ENCODE results near the gene PNO1.
"Not testable (repeated sequence)": the region's sequence is repeated elsewhere in the genome, so short reads cannot be mapped to it uniquely, and the experiment has no call there.

PNO1 gene

GRCh38 chr2:68157402-68158133 lies at the start of gene PNO1:
PNO1 (plus strand) TSS chr2:68157888; CDS start chr2:68157935, 47 bp downstream.
- peak; percentile 95 for DNase-seq (ENCODE audit: low read depth)

DNA sequence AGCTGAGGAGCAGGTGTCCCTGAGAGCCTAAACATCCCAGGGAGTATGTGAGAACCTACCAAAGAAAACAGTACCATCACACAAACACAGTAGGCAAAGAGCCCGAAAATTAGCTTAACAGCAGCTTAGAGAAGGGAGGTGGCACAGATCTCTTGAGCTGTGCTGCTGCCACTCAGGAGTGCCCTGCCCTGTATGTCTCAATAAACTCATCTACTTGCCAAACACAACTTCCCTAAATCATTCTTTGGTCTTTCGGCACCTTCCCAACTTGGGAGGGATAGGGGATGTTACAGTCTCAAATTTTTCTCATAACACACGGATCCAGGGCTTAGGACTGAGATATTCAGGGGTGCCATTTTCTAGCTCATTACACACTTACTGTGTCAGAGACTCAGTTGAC lies 49.6 kb upstream of the PNO1 start:
- no peak for DNase-seq (ENCODE audit: low read depth)

DNA sequence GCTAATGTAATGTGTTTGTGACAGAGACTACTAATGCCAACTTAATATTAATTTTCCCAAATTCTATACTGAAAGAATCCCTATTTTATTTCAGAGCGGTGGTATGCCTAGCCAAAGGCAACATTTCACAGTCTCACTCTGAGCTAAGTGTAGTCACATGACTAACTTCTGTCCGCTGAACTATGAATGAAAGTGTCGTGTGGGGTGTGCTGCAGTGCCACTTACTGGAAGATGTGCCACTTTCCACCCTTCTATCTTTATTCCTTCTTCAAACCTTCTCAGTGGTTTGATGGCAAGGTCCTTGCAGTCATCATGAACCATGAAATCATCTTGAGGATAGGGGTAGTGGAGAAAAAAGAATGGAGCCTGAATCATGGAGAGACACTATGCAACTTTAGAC lies 47.6 kb upstream of the PNO1 start:
- DNase-seq (ENCODE audit: low read depth): no peak

DNA sequence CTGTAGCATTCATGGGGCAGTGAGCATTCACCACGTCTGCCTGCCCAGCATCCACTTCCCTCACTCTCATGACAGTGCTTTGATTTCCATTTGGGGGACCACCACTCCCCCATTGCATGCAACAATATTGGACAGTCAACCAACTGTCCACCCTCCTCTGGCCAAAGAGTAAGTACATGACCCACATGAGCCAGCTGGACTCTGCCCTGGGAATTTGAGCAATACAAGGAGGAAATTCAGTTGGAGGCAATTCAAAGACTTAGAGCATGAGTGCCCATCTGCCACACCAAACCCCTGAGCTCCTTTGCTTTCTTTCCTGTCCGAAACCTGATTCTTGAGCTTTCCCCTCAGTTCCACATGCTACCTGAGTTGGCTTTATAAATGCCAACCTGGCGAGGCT lies 41.7 kb upstream of the PNO1 start:
- no peak for DNase-seq (ENCODE audit: low read depth)

GRCh38 chr2:68117922-68118321 lies 39.8 kb upstream of the PNO1 start:
- DNase-seq (ENCODE audit: low read depth): not testable (repeated sequence)

GRCh38 chr2:68118816-68119215 lies 38.9 kb upstream of the PNO1 start:
- DNase-seq (ENCODE audit: low read depth): no peak

- DNase-seq (ENCODE audit: low read depth): no peak
Measured at GRCh38 chr2:68119504-68119903, 38.2 kb upstream of the PNO1 start.

DNA sequence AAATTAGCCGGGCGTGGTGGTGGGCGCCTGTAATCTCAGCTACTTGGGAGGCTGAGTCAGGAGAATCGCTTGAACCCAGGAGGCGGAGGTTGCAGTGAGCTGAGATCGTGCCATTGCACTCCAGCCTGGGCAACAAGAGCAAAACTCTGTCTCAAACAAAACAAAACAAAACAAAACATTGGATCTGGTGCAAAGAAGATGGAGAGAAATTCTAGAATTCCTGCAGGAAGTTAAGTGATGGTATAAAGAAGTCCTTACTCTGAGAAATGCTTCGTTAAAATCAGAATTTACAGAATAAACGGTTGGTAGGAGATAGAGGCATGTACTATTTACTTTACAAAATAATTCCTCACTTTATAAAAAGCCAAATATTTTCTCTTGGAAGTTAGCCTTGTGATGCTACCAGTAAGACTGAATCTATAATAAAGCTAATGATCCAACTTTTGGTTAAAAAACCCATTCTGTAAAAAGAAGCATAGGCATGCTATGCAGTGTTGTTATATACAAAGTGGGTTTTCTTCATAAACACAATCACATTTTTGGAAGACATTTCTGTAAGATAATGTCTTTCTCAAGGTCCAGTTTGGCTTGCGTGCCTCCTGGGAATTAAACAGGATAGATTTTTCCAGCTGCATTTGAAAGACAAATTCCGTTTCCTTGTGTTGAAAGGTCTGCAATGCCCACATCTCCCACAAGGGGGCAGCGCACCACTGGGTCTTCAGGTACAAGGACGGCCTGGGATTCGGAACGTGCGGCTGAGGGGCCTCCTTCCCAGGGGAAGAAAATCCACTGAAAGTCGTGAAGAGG lies 35.6 kb upstream of the PNO1 start:
- peak; percentile 60 for DNase-seq (ENCODE audit: low read depth)

DNA sequence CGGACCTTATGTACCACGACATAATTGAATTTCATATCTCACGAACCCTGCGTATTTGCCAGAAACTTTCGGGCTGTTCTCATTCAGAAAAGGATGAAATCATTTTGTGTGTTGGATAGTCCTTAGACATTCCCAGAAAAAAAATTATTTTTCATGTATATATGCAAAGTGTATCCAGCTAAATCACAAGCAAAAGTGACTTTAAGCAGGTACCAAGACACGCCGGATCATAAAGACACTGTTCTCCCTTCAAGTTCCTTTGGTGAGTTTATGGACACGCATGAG lies 35.1 kb upstream of the PNO1 start:
- DNase-seq (ENCODE audit: low read depth): no peak

GRCh38 chr2:68124321-68124720 lies 33.4 kb upstream of the PNO1 start:
- DNase-seq (ENCODE audit: low read depth): no peak

GRCh38 chr2:68125821-68126220 lies 31.9 kb upstream of the PNO1 start:
- DNase-seq (ENCODE audit: low read depth): no peak

DNA sequence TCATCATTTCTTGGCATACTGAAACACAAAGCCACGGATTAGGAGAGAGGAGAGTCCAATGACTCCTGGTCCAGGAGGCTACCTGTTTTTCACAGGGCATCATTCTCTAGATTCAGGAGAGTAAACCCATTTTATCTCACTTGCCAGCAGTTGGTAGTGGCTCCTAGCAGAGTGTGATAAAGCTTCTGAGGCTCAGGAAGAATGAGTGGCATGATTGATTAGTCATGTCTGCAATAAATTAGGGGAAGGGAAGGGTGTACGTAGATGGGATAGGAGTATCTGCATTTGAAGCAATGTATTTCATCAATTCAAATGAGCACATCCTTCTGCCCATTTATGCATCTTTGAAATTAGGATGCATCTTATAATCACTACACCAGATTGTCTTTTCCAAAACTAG lies 31.1 kb upstream of the PNO1 start:
- no peak for DNase-seq (ENCODE audit: low read depth)

DNA sequence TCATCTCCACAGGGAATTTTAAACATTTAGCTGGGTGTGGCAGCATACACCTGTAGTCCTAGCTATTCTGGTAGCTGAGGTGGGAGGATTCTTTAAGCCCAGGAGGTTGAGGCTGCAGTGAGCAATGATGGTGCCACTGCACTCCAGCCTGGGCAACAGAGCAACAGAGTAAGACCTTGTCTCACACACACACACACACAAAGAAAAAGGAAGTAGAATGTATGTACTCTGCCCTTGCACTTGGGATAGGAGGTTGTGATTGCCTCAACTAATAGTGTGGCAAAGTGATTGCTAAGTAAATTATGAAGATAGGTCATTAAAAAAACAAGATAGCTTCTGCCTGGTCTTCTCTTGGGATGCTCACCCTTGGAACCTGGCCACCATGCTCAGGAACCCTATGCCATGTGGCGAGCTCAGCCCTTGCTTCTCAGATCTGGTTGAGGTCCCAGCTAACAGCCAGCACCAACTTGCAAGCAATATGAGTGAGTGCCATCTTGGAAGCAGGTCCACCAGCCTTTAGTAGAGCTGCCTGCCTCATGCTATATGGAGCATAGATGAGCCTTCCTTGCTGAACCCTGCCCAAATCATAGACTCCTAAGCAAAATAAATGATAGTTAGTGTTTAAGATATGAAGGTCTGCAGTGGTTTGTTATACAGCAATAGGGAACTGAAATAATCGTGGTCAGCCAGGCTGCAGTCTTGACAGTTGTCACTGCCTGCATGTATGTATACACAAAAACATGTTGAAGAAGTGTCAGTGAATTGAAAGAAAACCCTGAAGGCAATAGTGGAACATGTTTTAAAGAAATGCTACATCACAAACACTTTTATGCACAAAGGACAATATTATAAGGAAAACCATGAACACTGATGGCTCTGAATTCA lies 30.1 kb upstream of the PNO1 start:
- DNase-seq (ENCODE audit: low read depth): no peak

- no peak for DNase-seq (ENCODE audit: low read depth)
Measured at GRCh38 chr2:68134120-68134519, 23.6 kb upstream of the PNO1 start.

- DNase-seq (ENCODE audit: low read depth): no peak
Measured at GRCh38 chr2:68134554-68134953, 23.1 kb upstream of the PNO1 start.

- DNase-seq (ENCODE audit: low read depth): no peak
Measured at GRCh38 chr2:68135448-68136320, 22.0 kb upstream of the PNO1 start.

- no peak for DNase-seq (ENCODE audit: low read depth)
Measured at GRCh38 chr2:68141875-68142274, 15.8 kb upstream of the PNO1 start.

DNA sequence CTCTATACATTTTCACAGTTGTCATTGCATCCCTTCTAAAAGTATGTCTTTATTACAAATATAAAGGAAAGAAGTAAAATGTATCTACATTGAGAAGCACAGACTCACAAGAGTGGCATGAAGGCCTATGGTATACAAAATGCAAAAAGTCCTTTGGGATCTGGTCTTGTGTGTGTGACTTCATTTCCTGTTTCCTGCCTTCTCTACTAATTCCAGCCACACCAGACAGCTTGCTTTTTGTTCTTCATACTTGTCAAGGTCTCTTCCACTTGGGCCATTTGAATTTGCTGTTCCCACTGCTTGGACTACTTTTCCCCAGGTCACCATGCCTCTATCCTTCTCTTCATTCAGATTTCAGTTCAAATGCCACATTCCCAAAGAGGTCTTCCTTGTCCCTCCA lies 6.7 kb upstream of the PNO1 start:
- DNase-seq (ENCODE audit: low read depth): no peak

GRCh38 chr2:68152681-68153347 lies 4.9 kb upstream of the PNO1 start:
- DNase-seq (ENCODE audit: low read depth): no peak

GRCh38 chr2:68155618-68156017 lies 2.1 kb upstream of the PNO1 start:
- no peak for DNase-seq (ENCODE audit: low read depth)

GRCh38 chr2:68156419-68156818 lies 1.3 kb upstream of the PNO1 start:
- no peak for DNase-seq (ENCODE audit: low read depth)

All from stimulated activated CD4-positive, alpha-beta T cell treated with anti-CD3 and anti-CD28 coated beads, Interleukin-2, amount 100 ng/mL, for 4 hours (primary cell).